Testis (tissue), 3 donors: ENCODE measurements around the gene HERPUD2. TPM values are rescaled to one million over a fixed set of nuclear protein-coding genes. Genes with fewer than 3 reads are reported as not detected.

Experiments used
- DNase-seq: peaks from one replicate; pipeline ENCODE4 v3.0.0-alpha.2; 2019
- H3K27ac ChIP-seq, 2 donors: fragments of 200-600 bp; sonication (generic); one replicate each; pipeline ENCODE4 v1.5.1; 2019
- H3K27me3 ChIP-seq: fragments of 200-600 bp; sonication (generic); one replicate; pipeline ENCODE4 v1.5.1; 2019
- H3K36me3 ChIP-seq: fragments of 200-600 bp; sonication (generic); one replicate; pipeline ENCODE4 v1.5.1; 2017; ENCODE audit warnings: low read depth; ENCODE audit errors: missing control alignments
- H3K4me1 ChIP-seq: fragments of 200-600 bp; sonication (generic); one replicate; pipeline ENCODE4 v1.5.1; 2019
- H3K4me3 ChIP-seq, 2 donors: fragments of 200-600 bp; sonication (generic); one replicate each; pipeline ENCODE4 v1.5.1; 2017 to 2019
- H3K9me3 ChIP-seq: fragments of 200-600 bp; sonication (generic); one replicate; pipeline ENCODE4 v1.5.1; 2017
- CTCF ChIP-seq, 3 experiments: fragments of 450-650 bp in 2 of 3; fragments of 200-600 bp in 1 of 3; sonication (generic) in 1 of 3; IDR thresholded peaks; one replicate each; pipeline ENCODE4 v1.5.1; 2016 to 2019; ENCODE audit warnings: antibody characterized with exemption in 3 of 3, mild to moderate bottlenecking in 2 of 3, moderate library complexity in 1 of 3
- POLR2A ChIP-seq: fragments of 450-650 bp; IDR thresholded peaks from one replicate; pipeline ENCODE4 v1.6.1; 2017; ENCODE audit warnings: antibody characterized with exemption, mild to moderate bottlenecking, moderate library complexity
- WGBS, 2 donors: methylation state at CpG; one replicate each; pipeline ENCODE4 v1.1.5; 2018; 5-methylcytosine and 5-hydroxymethylcytosine counted together
- intact Hi-C: fragments of 100-400 bp; cut with DNase I; formaldehyde crosslinking; loops from one replicate; pipeline ENCODE4 v1.15.1; 2023; ENCODE audit warnings: low total_unique reads
- polyA plus RNA-seq: library from polyadenylated mRNA; stranded (reverse); fragments of 350-450 nt; fragmentation: Illumina TruSeq; extraction: RNeasy Lipid Tissue Mini Kit (QIAGEN cat#74804); gene quantifications from one replicate; pipeline ENCODE4 v1.2.3, GENCODE V29; 2014; ENCODE audit warnings: low read depth, low replicate concordance; ENCODE audit not compliant: insufficient read depth
- total RNA-seq, 2 donors: library from RNA; depleted of rRNA; stranded (reverse); fragments of >200 nt; gene quantifications; one replicate each; pipeline ENCODE4 v1.2.3, GENCODE V29; 2016

Gene HERPUD2
- total and polyA plus RNA-seq, 3 donors from 2014 or later = 51.7 to 78.4 (median 63.5) TPM

DNA sequence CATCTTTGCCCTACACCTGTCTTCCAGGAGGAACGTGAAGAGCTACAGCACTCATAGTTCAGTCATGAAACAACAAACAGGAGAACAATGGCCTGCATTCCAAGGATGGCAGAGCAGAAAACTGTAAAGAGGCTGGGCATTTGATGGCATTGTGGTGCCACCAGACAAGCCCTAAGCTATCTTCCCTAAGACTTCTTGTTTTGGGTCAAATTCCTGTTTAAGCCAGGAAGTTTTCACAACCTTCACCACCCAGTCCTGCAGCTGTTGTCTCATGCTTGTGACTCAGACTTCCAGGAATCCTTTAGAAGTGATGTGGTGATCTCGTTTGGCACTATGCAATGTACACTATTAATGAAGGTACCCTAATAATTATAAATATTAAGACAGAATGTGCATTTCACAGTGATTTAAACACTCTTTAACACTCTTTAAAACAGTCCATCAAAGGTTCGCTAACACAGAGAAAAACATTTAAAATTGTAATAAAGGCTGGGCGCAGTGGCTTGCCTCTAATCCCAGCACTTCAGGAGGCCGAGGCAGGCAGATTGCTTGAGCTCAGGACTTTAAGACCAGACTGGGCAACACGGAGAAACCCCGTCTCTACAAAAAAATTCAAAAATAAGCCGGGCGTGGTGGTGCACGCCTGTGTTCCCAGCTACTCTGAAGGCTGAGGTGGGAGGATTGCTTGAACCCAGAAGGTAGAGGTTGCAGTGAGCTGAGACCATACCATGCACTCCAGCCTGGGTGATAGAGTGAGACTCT is 2.7 kb upstream of the HERPUD2 start:
- Histone ChIP-seq H3K4me1 (peaks cover 17% of the 10 kb centered on the region), H3K4me3 (no peak overlapping the region), H3K27me3 (no peaks in the 10 kb centered on the region), H3K27ac (no peak overlapping the region), H3K9me3 (no peaks in the 10 kb centered on the region), H3K36me3 (no peaks in the 10 kb centered on the region)
- TF ChIP-seq CTCF (IDR thresholded peaks at IDR 0.05) (no peak), POLR2A (no peak)
- intact Hi-C loops = no loop called here
- WGBS, 2 donors = 84 to 90% methylated on average over 10 of the region's 10 CpGs
- DNase-seq = no peak

DNA sequence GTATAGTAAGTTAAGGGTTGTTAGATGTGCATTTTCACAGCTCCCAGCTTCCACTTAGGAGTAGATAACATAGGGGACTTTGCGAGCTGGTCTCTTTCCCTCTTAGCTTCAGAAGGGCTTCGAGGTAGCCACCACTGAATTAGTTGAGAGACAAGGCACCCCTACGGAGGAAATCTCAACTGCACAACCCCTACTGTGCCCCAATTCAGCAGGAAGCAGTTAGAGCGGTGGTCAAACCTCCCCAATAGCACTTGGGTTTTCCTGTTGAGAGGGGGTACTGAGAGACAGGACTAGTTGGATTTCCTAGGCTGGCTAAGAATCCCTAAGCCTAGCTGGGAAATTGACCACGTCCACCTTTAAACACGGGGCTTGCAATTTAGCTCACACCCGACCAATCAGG is 1.1 kb upstream of the HERPUD2 start:
- TF ChIP-seq CTCF (IDR thresholded peaks at IDR 0.05) (no peak), POLR2A (no peak)

GRCh38 chr7:35695473-35695850 is 527 bp upstream of the HERPUD2 start:
- no peaks in the 10 kb centered on the region for H3K9me3 ChIP-seq
- no peak for DNase-seq
- peaks cover 26% of the 10 kb centered on the region for H3K4me1 ChIP-seq
- H3K36me3 ChIP-seq = no peaks in the 10 kb centered on the region
- H3K4me3 ChIP-seq = peak overlapping the region; percentile 95 to 97
- no peak for TF ChIP-seq CTCF (IDR thresholded peaks at IDR 0.05)
- TF ChIP-seq POLR2A = no peak
- intact Hi-C loops = no loop called here
- peak overlapping the region; percentile 94 to 96 for H3K27ac ChIP-seq
- no peaks in the 10 kb centered on the region for H3K27me3 ChIP-seq
- 8 to 9% methylated on average over 10 of the region's 10 CpGs for WGBS, 2 donors

More for the DNA sequence above, 1.1 kb upstream of the HERPUD2 start:
- no peaks in the 10 kb centered on the region for H3K36me3 ChIP-seq
- DNase-seq = no peak
- H3K27ac ChIP-seq = peak overlapping the region; percentile 94 to 96
- WGBS, 2 donors = 59 to 82% methylated on average over 7 of the region's 7 CpGs
- peaks cover 26% of the 10 kb centered on the region for H3K4me1 ChIP-seq
- no peaks in the 10 kb centered on the region for H3K27me3 ChIP-seq
- intact Hi-C loops = no loop called here
- H3K9me3 ChIP-seq = no peaks in the 10 kb centered on the region
- peak overlapping the region; percentile 95 to 97 for H3K4me3 ChIP-seq

GRCh38 chr7:35694161-35694783 is 663 bp downstream of the HERPUD2 start:
- DNase-seq = peak; percentile 48
- intact Hi-C loops = no loop called here

More at GRCh38 chr7:35694161-35694783, 663 bp downstream of the HERPUD2 start:
- peaks cover 33% of the 10 kb centered on the region for H3K4me1 ChIP-seq
- WGBS, 2 donors = 0 to 1% methylated on average over 29 to 31 of the region's 41 CpGs
- H3K9me3 ChIP-seq = no peaks in the 10 kb centered on the region
- no peaks in the 10 kb centered on the region for H3K27me3 ChIP-seq
- H3K36me3 ChIP-seq = no peaks in the 10 kb centered on the region
- peak overlapping the region; percentile 94 to 96 for H3K27ac ChIP-seq
- peak overlapping the region; percentile 95 to 97 for H3K4me3 ChIP-seq
- TF ChIP-seq CTCF (IDR thresholded peaks at IDR 0.05) = no peak
